OCI-LY1 (cell line): ENCODE results near the gene IGFBP5.

Source experiments
- CTCF ChIP-seq: fragments of 200-600 bp; sonication (generic), shearing (Covaris generic); IDR thresholded peaks from 2 replicates; pipeline ENCODE4 v1.5.1; 2017; ENCODE audit warnings: mild to moderate bottlenecking, antibody characterized with exemption, low read length, moderate library complexity, mixed read lengths
- EZH2 ChIP-seq: fragments of 200-600 bp; sonication (generic), shearing (Covaris generic); IDR thresholded peaks from 2 replicates; pipeline ENCODE4 v1.8.0; 2017; ENCODE audit warnings: borderline replicate concordance, mixed run types, mild to moderate bottlenecking, antibody characterized with exemption, low read length, moderate library complexity, mixed read lengths

GRCh38 chr2:216635171-216635570 is 60.2 kb downstream of the IGFBP5 start:
- TF ChIP-seq CTCF (no peak), EZH2 (no peak)
